ENCODE measurements around the gene IFIT3.

GRCh38 chr10:89348481-89348880 is 20.7 kb downstream of the IFIT3 start:
- TF ChIP-seq CTCF (IDR thresholded peaks at IDR 0.05) (no peak), EZH2phosphoT487 (IDR thresholded peaks at IDR 0.05) (no peak)

Measured in neural progenitor cell (in vitro differentiated cells).